GM12878 (cell line): ENCODE measurements around the gene RSPH4A. TPM values are rescaled to one million over a fixed set of nuclear protein-coding genes. Genes with fewer than 3 reads are reported as not detected.

Experiments
- ATAC-seq: fragments of 200-7000 bp; cut with Tn5 transposase; 3 replicates; pipeline ENCODE4 v1.9.1; 2020; ENCODE audit warnings: mild to moderate bottlenecking, moderate library complexity
- BruUV-seq: library from RNA; stranded (reverse); fragments of 400-500 nt; replicated peaks from 2 replicates; lab custom pipeline; 2021; lab: Mats Ljungman, UMichigan
- CTCF ChIA-PET: fragments of 300-600 bp; sonication (Branson Sonifier 250); formaldehyde crosslinking; extraction: SDS; loops from one replicate; lab custom pipeline; 2021; ENCODE audit warnings: inconsistent platforms; lab: Yijun Ruan, JAX
- POLR2A ChIA-PET: fragments of 350-600 bp; formaldehyde crosslinking; extraction: SDS; loops from one replicate; lab custom pipeline; 2021; ENCODE audit warnings: inconsistent platforms; lab: Charles Lee
- RAD21 ChIA-PET: fragments of 300-600 bp; sonication (Branson Sonifier 250); formaldehyde crosslinking; loops from one replicate; lab custom pipeline; 2023; ENCODE audit warnings: antibody characterized with exemption; ENCODE audit not compliant: unreplicated experiment; lab: Charles Lee
- SMC1A ChIA-PET: fragments of 300-600 bp; sonication (Branson Sonifier 250); formaldehyde crosslinking; loops from one replicate; lab custom pipeline; 2023; ENCODE audit not compliant: unreplicated experiment, uncharacterized antibody; lab: Charles Lee
- DNase-seq: peaks from one replicate; pipeline ENCODE4 v3.0.0-alpha.2; 2011; ENCODE audit warnings: low read depth, low spot score
- FAIRE-seq: peaks from 3 replicates; lab custom pipeline; 2011; peaks lifted over from hg19 to GRCh38; lab: Jason Lieb, UNC
- H2AFZ ChIP-seq: 2 replicates; pipeline ENCODE4 v1.6.0; 2011; ENCODE audit warnings: low read depth, low read length, control low read depth; ENCODE audit not compliant: control insufficient read depth
- H3K27ac ChIP-seq: 2 replicates; pipeline ENCODE4 v1.5.1; 2011; ENCODE audit warnings: control low read depth; ENCODE audit not compliant: control insufficient read depth, insufficient read depth
- H3K27me3 ChIP-seq, 2 experiments: replicated peaks in 1 of 2; 2 replicates each; pipeline versions ENCODE4 v1.6.0 to v1.6.1; 2011; ENCODE audit warnings: low read length in 1 of 2; ENCODE audit not compliant: control insufficient read depth in 2 of 2, insufficient read depth in 2 of 2
- H3K36me3 ChIP-seq, 2 experiments: 2 replicates each; pipeline ENCODE4 v1.5.1; 2011; ENCODE audit warnings: low read length in 1 of 2; ENCODE audit not compliant: control insufficient read depth in 2 of 2, insufficient read depth in 2 of 2
- H3K4me1 ChIP-seq: 2 replicates; pipeline ENCODE4 v1.6.1; 2011; ENCODE audit warnings: mild to moderate bottlenecking, low read length, moderate library complexity, mixed read lengths; ENCODE audit not compliant: control insufficient read depth, insufficient read depth
- H3K4me2 ChIP-seq: 2 replicates; pipeline ENCODE4 v1.6.0; 2011; ENCODE audit warnings: control low read depth; ENCODE audit not compliant: control insufficient read depth, insufficient read depth
- H3K4me3 ChIP-seq: fragments of 200-600 bp; sonication (generic); 2 replicates; pipeline ENCODE4 v1.5.1; 2016
- H3K79me2 ChIP-seq: 2 replicates; pipeline ENCODE4 v1.6.0; 2011; ENCODE audit warnings: low read length; ENCODE audit not compliant: control insufficient read depth, insufficient read depth
- H3K9ac ChIP-seq: 2 replicates; pipeline ENCODE4 v1.8.0; 2011; ENCODE audit warnings: low read length, control low read depth, mixed read lengths; ENCODE audit not compliant: control insufficient read depth, insufficient read depth
- H3K9me3 ChIP-seq: replicated peaks from 3 replicates; pipeline ENCODE4 v1.5.1; 2011; ENCODE audit warnings: mild to moderate bottlenecking, low read length; ENCODE audit not compliant: control insufficient read depth, insufficient read depth
- H4K20me1 ChIP-seq: 2 replicates; pipeline ENCODE4 v1.6.0; 2011; ENCODE audit not compliant: control insufficient read depth, insufficient read depth
- BACH1 ChIP-seq: fragments of 450-650 bp; IDR thresholded peaks from 2 replicates; pipeline ENCODE4 v1.6.1; 2017; ENCODE audit warnings: mild to moderate bottlenecking, borderline replicate concordance
- CREM ChIP-seq: IDR thresholded peaks from 2 replicates; pipeline ENCODE4 v1.6.1; 2014; ENCODE audit warnings: antibody characterized with exemption, low read depth
- GATAD2B ChIP-seq: fragments of 450-650 bp; conservative IDR thresholded peaks from 2 replicates; pipeline ENCODE4 v1.6.1; 2017; ENCODE audit warnings: low read depth, mild to moderate bottlenecking, moderate library complexity
- HDGF ChIP-seq: fragments of 450-650 bp; IDR thresholded peaks from 2 replicates; pipeline ENCODE4 v1.6.1; 2016; ENCODE audit warnings: antibody characterized with exemption
- KLF5 ChIP-seq: fragments of 450-650 bp; IDR thresholded peaks from 2 replicates; pipeline ENCODE4 v1.6.1; 2014; ENCODE audit warnings: mild to moderate bottlenecking; ENCODE audit not compliant: partially characterized antibody
- MAX ChIP-seq: IDR thresholded peaks from 2 replicates; pipeline ENCODE4 v1.6.1; 2012; ENCODE audit warnings: low read depth, low read length, improper control_type of control experiment
- NR2C1 ChIP-seq: fragments of 450-650 bp; IDR thresholded peaks from 2 replicates; pipeline ENCODE4 v1.6.1; 2017; ENCODE audit warnings: antibody characterized with exemption, mild to moderate bottlenecking, moderate library complexity
- SMAD1 ChIP-seq: fragments of 450-650 bp; IDR thresholded peaks from 2 replicates; pipeline ENCODE4 v1.6.1; 2018; ENCODE audit warnings: mild to moderate bottlenecking, low read depth; ENCODE audit not compliant: partially characterized antibody
- SREBF2 ChIP-seq: IDR thresholded peaks from 2 replicates; pipeline ENCODE4 v1.6.1; 2012; ENCODE audit warnings: mild to moderate bottlenecking, low read length
- USF1 ChIP-seq: IDR thresholded peaks from 2 replicates; pipeline ENCODE4 v1.6.1; 2011; ENCODE audit warnings: borderline replicate concordance, low read depth, mild to moderate bottlenecking, moderate library complexity, mixed read lengths, low read length; ENCODE audit not compliant: insufficient read depth; ENCODE audit errors: extremely low read length
- WRNIP1 ChIP-seq: IDR thresholded peaks from 2 replicates; pipeline ENCODE4 v1.6.1; 2011; ENCODE audit warnings: low read depth, low read length, improper control_type of control experiment, borderline replicate concordance
- WGBS: methylation state at CpG from one replicate; pipeline ENCODE4 v1.1.6; 2016; ENCODE audit warnings: low lambda C conversion rate; ENCODE audit not compliant: insufficient replicate concordance, insufficient coverage; ENCODE audit errors: missing lambda C conversion rate; 5-methylcytosine and 5-hydroxymethylcytosine counted together
- in situ Hi-C: fragments of 300-500 bp; cut with MboI; formaldehyde crosslinking; loops from 9 replicates; pipeline ENCODE4 v1.14.3; 2018; ENCODE audit warnings: mixed read lengths
- intact Hi-C: fragments of 100-400 bp; cut with micrococcal nuclease; formaldehyde crosslinking; loops from one replicate; pipeline ENCODE4 v1.14.2; 2022; ENCODE audit not compliant: unreplicated experiment
- polyA plus RNA-seq, 11 experiments: library from polyadenylated mRNA; depleted of rRNA in 4 of 11; unstranded in 6 of 11; stranded (reverse) in 5 of 11; fragments of >200 nt; fragmentation: Nextera tagmentation in 4 of 11; fragmentation: Illumina TruSeq in 1 of 11; extraction: Ambion mirVana in 4 of 11; extraction: Trizol in 1 of 11; gene quantifications; 1 replicate in 1 of 11; 2 replicates in 10 of 11; pipeline versions ENCODE4 v1.2.1 to v1.2.3, GENCODE V29; 2011 to 2016; ENCODE audit warnings: inconsistent platforms in 2 of 11, missing spikeins in 2 of 11, low read depth in 1 of 11
- total RNA-seq, 4 experiments: library from RNA; depleted of rRNA in 3 of 4; stranded (reverse); fragments of >200 nt in 3 of 4; fragmentation: Illumina TruSeq in 1 of 4; extraction: Trizol in 1 of 4; gene quantifications; 2 replicates each; pipeline versions ENCODE4 v1.2.1 to v1.2.3, GENCODE V29; 2013 to 2021

Gene RSPH4A
- total and polyA plus RNA-seq, 10 of the 15 experiments (the other 5 are each of a cell fraction or from before 2014, with no cell fraction given) = 0.07 to 0.28 (median 0.21) TPM; not detected in 1

GRCh38 chr6:116570856-116571682, 45.2 kb upstream of the RSPH4A start, which contains the start of gene RWDD1 (continued):
- TF ChIP-seq BACH1 (peak; percentile 57; the same call in 1 of the 2 replicates), KLF5 (peak; percentile 94), NR2C1 (peak; percentile 56), USF1 (no peak), CREM (peak; percentile 91), MAX (peak; percentile 100), WRNIP1 (no peak), GATAD2B (0 out of 2 replicates have a peak, but pooled peaks have one; percentile 77)

- WGBS = 1% methylated on average over 12 of the region's 12 CpGs
- Histone ChIP-seq H4K20me1 (no peaks in the 10 kb centered on the region), H3K4me1 (peaks cover 5% of the 10 kb centered on the region; the same call in 1 of the 2 replicates), H3K36me3 (0 out of 4 replicates have a peak, but pooled peaks cover 0 to 3% of the 10 kb centered on the region in 2 experiments), H3K9ac (peak overlapping the region; percentile 95), H3K4me3 (peak overlapping the region; percentile 88), H3K9me3 (no peaks in the 10 kb centered on the region), H2AFZ (peak overlapping the region; percentile 88), H3K79me2 (peaks cover 41% of the 10 kb centered on the region), H3K27me3 (no peaks in the 10 kb centered on the region), H3K4me2 (peak overlapping the region; percentile 32; the same call in 1 of the 2 replicates), H3K27ac (peak overlapping the region; percentile 81)
- in situ Hi-C loops (no loop called here), intact Hi-C loops (loop anchor here (2.0 to 5.0 kb wide), 2 partner anchors 109 to 294 kb away; partner anchors contain the start of genes KPNA5 and TSPYL1)
- TF ChIP-seq HDGF (0 out of 2 replicates have a peak, but pooled peaks have one; percentile 23), SMAD1 (no peak), SREBF2 (0 out of 2 replicates have a peak, but pooled peaks have one; percentile 5)
- CTCF ChIA-PET = interaction anchor here (0.7 to 3.5 kb wide), 14 partner anchors 9 to 355 kb away, joined by 3 to 17 read pairs (median 5); partner anchors contain the start of gene TSPYL4
- DNase-seq = no peak
- BruUV-seq = TSS peak; percentile 61
- SMC1A ChIA-PET = interaction anchor here (1.2 to 3.4 kb wide), 6 partner anchors 8 to 292 kb away, joined by 3 to 18 read pairs (median 7); partner anchors contain the start of gene TSPYL1
- RAD21 ChIA-PET = interaction anchor here (0.9 to 2.4 kb wide), 5 partner anchors 11 to 301 kb away, joined by 3 to 7 read pairs (median 3); partner anchors contain the start of gene TSPYL1
- ATAC-seq = no peak
- POLR2A ChIA-PET = interaction anchor here (0.7 to 1.7 kb wide), 8 partner anchors 11 to 471 kb away, joined by 3 to 11 read pairs (median 4); partner anchors contain the start of genes DSE, NT5DC1 and ZUP1
- no peak for FAIRE-seq
These were observed 44.6 kb upstream of the RSPH4A start for GRCh38 chr6:116571683-116572000.
